HG03354 (cell line): Measurements from ENCODE around the gene PPP6R1.

Experiments
- ATAC-seq: cut with Tn5 transposase; IDR thresholded peaks from one replicate; pipeline ENCODE4 v1.9.1; 2021; ENCODE audit warnings: mild to moderate bottlenecking; ENCODE audit not compliant: unreplicated experiment, poor library complexity, severe bottlenecking

Gene PPP6R1

GRCh38 chr19:55246462-55247451 lies 12.1 kb downstream of the PPP6R1 start:
- no peak for ATAC-seq

DNA sequence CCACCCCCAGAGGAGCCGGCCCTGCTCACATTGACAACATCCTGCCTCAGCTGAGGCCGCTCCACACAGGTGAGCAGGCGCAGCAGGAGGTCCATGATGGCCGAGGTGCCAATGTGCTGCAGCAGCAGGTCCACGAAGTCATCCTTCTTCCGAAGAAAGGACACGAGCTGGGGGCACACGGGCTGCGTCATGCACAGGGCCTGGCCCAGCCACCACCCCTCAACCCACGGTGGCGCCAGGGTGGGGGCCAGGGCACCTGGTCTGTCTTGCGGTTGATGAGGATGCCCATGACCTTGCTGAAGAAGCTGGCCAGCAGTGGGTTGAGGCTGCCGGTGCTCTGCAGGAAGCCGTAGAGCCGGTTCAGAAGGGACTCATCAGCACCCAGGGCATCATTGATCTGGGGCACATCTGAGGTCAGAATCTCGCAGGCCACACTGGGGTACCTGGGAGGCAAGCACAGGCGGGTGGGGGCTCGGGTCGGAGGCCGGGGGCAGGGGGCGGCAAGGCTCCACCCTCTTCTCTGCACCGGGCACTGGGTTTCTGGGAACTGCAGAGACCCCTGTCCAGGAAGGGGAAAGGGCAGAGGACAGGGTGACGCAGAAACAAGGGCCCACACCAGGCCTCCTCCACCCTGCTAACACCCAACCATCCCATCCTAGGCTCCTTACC lies 13.4 kb downstream of the PPP6R1 start:
- no peak for ATAC-seq

- no peak for ATAC-seq
Observed at GRCh38 chr19:55244004-55244680, 14.7 kb downstream of the PPP6R1 start.

DNA sequence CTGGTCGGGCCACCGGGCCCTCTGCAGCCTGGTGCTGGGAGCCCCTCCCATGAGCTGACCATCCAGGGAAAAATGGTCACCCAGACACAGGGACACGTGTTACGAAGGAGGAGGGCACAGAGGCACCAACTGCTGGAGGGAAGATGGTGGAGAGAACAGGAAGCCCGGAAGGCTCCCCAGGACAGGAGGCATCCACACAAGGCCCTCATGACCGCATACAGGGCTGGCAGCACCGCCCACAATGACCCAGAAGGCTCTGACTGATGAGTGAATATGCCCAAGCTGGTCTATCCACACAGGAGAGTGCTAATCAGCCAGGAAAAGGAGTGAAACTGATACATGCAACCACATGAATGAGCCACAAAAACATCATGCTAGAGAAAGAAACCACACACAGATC lies 16.3 kb downstream of the PPP6R1 start:
- no peak for ATAC-seq

- ATAC-seq = no peak
Observed at GRCh38 chr19:55241935-55242464, 16.8 kb downstream of the PPP6R1 start.

DNA sequence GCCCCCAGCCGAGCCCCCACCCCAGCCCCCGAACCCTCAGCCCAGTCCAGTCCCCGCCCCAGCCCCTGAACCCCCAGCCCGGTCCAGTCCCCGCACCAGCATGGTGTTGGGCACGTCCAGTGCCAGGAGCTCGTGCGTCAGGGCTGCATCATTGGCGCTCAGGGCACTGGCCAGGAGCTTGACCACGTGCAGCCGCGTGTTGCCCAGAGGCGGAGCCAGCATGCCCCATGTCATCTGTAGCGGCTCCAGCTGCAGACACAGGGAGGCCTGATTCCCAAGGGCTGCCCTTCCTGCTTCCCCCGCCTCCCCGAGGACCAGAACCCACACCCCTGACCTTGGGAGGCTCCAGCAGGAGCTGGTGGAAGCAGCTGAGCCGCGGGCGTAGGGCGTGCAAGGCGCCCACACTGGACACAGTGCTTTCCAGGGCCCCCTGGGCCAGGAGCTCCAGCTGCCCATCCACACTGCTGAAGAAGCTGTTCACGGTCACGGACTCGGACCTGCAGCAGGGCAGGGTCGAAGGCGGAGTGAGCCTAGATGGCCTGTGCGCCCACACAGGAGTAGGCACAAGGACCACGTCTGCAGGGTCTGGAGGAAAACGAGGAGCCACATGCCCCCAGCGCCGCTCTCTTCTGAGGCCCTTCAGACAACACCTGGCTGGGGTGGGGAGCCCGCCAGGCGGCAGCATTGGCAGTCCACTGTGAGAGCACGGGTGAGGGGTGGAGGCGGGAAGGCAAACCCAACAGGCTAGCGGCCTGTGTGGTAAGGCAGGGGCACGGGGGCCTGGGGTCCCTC lies 17.5 kb downstream of the PPP6R1 start:
- no peak for ATAC-seq

GRCh38 chr19:55240713-55241020 lies 18.1 kb downstream of the PPP6R1 start:
- ATAC-seq = no peak

DNA sequence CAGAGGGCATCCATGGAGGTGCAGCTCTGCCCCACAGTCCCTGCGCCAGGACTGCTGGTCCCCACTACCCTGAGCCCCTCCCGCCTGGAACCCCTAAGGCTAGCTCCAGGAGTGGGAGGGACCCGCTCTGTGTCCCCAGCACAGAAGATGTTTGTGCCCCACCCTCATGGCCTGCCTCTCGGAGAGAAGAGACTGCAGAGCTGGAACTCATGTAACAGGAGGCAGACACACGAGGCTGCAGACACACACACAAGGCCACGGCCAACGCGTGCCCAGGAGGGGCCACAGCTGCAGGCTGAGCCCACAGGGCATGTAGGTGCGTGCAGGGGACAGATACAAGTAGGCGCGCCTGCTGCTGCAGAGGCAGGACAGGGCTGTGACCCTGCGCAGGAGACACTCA lies 19.8 kb downstream of the PPP6R1 start:
- ATAC-seq = no peak

GRCh38 chr19:55238030-55238429 lies 20.8 kb downstream of the PPP6R1 start:
- ATAC-seq = no peak

GRCh38 chr19:55232986-55233385 lies 25.8 kb downstream of the PPP6R1 start:
- ATAC-seq = no peak

DNA sequence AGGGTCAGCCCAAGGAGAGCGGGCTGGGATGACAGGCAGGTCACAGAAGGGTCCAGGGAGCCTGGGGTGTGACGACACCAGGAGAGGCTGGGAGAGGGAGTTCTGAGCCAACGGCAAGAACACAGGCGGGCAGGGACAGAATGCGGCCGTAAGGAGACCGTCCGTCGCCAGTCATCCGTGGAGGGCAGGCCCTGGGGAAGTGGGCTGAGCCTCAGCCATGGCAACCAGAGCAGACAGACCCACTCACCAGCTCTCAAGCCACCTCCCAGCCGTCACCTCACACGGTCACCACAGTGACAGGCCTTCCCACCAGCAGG lies 26.6 kb downstream of the PPP6R1 start:
- ATAC-seq = no peak

GRCh38 chr19:55231391-55232285 lies 27.2 kb downstream of the PPP6R1 start:
- no peak for ATAC-seq

- ATAC-seq = no peak
Observed at GRCh38 chr19:55230780-55231179, 28.0 kb downstream of the PPP6R1 start.

- no peak for ATAC-seq
Observed at GRCh38 chr19:55230329-55230728, 28.5 kb downstream of the PPP6R1 start.

DNA sequence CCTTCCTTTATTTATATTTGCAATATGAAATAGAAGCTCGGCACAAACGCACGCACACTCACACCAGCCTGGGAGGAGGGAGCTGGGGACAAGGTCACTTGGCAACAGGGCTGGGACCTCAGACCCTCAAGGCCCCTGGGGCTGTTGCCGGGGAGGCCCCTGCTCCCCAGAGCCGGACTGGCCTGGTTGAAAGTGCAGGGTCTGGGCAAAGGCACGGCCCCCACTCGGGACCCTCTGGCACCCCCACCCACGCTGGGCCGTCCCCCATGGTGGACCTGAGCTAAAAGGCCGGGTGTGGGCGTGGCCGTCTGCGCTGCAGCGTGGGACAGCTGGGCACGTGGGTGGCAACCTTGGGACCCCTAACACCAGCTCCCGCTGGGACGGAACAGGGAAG lies 29.0 kb downstream of the PPP6R1 start:
- no peak for ATAC-seq

DNA sequence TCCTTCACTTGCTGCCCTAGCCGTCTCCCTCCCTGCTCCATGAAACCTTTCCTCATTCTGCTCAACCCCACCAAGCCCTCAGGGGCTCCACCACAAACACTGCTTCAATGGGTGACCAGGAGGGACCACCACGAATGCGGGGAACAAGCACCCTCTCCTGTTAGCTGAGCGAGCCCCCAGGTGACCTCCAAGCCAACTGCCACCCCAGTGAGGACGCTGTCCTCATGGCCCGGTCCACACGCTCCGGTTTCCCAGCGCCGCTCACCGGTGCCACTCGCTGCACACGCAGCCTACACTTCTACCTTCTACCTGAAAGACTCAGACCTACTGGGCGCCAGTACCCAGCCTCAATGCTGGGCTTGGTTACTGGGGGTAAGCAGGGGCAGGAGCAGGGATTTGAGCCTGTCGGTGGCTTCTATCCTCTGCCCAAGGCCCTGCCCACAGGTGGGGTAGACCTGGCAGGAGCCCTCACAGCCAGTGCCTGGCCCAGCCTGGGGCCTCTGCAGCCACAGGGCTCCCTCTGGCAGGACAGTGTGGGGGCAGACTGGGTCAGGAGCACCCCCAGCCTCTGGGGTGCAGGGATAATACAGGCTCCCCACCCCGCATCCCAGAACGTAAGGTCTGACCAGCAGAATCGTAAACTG lies 29.6 kb downstream of the PPP6R1 start:
- ATAC-seq = no peak

DNA sequence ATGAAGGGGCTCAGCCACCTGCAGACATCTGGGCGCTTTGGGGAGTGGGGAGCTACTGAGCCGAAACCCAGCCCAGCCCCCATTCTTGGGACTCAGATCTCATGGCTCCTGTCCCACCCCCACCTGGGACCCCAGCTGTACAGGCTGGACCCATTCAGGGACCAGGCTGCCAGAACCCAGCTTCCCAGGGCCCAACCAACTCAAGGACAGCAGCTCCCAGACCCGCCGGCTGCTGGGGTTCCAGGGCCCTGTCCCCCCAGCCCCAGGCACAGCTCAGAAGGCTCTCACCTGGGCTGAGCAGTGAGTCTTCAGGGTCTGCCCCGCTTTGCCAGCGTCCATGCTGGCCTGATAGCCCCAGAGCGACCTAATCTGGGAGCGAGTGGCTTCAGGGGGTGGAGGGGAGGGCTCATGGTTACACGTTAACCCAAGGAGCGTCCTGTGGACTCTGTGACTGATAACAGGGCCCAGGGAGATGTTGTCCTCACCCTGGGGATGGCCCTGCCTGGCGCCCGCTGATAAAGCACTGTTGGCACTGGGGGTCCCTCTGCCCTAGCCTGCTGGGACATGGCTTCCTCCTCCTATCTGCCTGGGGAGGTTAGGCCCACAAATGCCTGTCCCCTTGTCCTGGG lies 30.3 kb downstream of the PPP6R1 start, which contains the start of gene TMEM86B:
TSS of gene TMEM86B (minus strand) at position 361 of the 629 bp plus-strand sequence. CDS start at position 339, 22 bp downstream.
- no peak for ATAC-seq

DNA sequence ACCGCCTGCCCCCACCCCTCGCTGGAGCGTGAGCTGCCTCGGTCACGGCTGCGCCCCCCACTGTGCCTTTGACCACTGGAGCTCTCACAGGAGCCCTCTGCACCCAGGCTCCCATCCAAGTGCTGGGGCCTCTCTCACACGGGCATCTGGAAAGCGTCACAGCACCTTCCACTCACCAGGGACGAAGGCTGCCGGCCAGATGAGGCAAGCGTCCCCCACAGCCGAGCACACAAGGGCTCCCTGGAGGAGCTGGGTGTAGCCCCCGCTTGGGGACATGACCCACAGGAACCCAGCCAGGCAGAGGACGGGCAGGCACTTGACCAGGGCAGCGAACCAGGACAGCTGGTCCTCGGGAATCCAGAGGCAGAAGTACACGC lies 30.8 kb downstream of the PPP6R1 start:
- ATAC-seq = no peak
